Fibroblast of the aortic adventitia (primary cell): ENCODE results near the gene ELOVL2. TPM values are rescaled to one million over a fixed set of nuclear protein-coding genes. Genes with fewer than 3 reads are reported as not detected.

Experiments used
- DNase-seq: peaks from one replicate; pipeline ENCODE4 v3.0.0-alpha.2; 2010; ENCODE audit warnings: low read depth
- H3K4me3 ChIP-seq: 2 replicates; pipeline ENCODE4 v1.5.1; 2011; ENCODE audit warnings: low read depth, mild to moderate bottlenecking, control low read depth, low read length, moderate library complexity
- total RNA-seq: library from RNA; depleted of rRNA; stranded (reverse); fragments of >200 nt; gene quantifications from 2 replicates; pipeline ENCODE4 v1.2.3, GENCODE V29; 2012; ENCODE audit warnings: low replicate concordance
- TF ChIP-seq, protein P1 (sequence below): IDR thresholded peaks from 2 replicates; pipeline ENCODE4 v1.5.1; 2011; ENCODE audit warnings: mild to moderate bottlenecking, low read length, control low read depth, inconsistent platforms; ENCODE audit not compliant: insufficient read depth

ELOVL2 gene
- total RNA-seq, 1 donor, result 0.18 TPM

DNA sequence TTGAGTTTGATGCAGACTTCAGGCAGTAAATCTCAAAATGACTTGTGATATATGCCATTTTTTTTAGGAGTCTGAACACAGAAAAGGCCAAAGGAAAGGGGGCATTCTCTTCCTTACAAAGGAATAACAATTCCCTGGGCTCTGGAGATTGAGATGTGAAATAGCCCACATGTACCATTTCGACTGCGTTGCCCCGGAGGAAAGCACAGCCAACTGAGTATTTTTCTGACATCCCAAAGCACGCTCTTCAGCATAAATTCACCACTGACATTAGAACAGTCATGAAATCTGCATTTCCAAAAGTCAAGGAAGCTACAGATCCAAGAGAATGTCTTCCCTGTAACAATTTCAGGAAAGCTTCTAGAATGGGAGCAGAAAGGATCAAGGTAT lies 7.8 kb downstream of the ELOVL2 start:
- no peak overlapping the region for H3K4me3 ChIP-seq
- TF ChIP-seq, protein P1, sequence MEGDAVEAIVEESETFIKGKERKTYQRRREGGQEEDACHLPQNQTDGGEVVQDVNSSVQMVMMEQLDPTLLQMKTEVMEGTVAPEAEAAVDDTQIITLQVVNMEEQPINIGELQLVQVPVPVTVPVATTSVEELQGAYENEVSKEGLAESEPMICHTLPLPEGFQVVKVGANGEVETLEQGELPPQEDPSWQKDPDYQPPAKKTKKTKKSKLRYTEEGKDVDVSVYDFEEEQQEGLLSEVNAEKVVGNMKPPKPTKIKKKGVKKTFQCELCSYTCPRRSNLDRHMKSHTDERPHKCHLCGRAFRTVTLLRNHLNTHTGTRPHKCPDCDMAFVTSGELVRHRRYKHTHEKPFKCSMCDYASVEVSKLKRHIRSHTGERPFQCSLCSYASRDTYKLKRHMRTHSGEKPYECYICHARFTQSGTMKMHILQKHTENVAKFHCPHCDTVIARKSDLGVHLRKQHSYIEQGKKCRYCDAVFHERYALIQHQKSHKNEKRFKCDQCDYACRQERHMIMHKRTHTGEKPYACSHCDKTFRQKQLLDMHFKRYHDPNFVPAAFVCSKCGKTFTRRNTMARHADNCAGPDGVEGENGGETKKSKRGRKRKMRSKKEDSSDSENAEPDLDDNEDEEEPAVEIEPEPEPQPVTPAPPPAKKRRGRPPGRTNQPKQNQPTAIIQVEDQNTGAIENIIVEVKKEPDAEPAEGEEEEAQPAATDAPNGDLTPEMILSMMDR, result no peak
- no peak for DNase-seq

DNA sequence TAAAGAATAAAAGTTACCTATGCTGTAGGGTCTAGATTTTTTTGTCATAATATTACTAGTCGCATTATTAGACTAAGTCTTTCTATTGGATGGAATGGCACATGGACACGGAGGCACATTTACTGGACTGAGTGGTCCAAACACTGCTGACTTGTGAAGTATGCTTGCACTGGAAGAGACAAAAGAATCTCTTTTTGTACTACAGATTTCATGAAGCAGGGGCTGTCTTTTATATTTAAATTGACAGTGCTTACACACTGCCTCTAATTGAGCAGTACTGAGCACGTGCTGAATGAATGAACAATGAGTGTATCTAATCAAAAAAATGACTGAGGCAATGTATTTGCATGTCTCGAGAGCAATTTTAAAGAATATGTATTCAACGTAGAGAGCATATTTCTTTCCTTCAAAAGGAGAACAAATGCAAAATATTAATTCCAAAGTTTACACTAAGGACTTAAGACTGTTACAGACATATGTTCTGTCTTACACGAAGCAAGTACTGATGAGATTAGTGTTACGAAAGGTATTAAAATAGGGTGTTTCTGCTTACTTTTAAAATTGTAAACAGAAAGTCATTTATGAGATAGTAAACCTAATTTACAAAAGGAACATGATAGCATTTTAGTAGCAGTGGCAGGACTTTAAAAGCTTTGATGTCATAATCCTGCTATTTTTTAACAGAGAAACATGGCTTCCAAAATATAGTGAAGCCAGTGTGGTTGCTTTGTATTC lies 8.3 kb downstream of the ELOVL2 start:
- TF ChIP-seq, protein P1, result no peak
- H3K4me3 ChIP-seq, result no peak overlapping the region
- DNase-seq, result no peak

DNA sequence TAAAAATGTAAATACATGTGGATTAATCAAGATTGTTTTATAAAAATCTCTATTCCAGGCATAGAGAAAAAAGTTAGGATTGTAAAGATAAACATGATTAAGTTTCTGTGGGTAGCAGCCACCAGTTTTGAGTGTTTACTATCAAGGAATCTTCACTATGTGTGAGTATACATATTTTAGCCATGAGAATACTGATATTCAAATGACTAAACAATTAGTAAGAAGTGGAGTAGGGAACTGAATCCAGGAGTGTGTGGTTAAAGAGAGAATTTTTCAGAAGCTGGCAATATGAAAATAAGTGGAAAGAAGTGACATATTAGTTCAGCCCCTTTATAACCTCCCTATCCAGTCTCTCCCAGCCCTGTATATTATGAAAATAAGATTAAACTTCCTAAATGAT lies 10.3 kb downstream of the ELOVL2 start:
- TF ChIP-seq, protein P1, result no peak
- H3K4me3 ChIP-seq, result no peak overlapping the region
- DNase-seq, result peak; percentile 59

DNA sequence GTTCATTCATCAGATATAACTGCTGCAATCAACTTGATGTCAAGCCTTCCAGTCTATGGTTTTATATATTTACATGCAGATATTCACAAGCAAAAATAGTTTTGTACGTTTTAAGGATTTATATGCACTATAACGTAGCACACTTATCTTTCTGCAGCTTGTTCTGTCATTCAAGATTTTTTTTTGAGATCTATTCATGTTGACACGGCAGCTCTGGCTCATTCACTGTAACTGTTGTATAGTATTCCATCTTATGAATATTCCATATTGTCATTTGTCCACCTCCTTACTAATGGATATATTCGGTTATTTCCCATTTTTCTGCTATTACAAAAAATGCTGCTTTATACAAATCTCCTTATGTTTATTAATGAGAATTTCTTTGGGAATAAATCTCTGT lies 13.2 kb downstream of the ELOVL2 start:
- TF ChIP-seq, protein P1, result no peak
- no peak for DNase-seq

GRCh38 chr6:11028959-11029358 lies 15.1 kb downstream of the ELOVL2 start:
- no peak for DNase-seq
- TF ChIP-seq, protein P1, result no peak
- H3K4me3 ChIP-seq, result no peak overlapping the region

More for the DNA sequence above, 13.2 kb downstream of the ELOVL2 start:
- no peak overlapping the region for H3K4me3 ChIP-seq

GRCh38 chr6:11027565-11028110 lies 16.5 kb downstream of the ELOVL2 start:
- H3K4me3 ChIP-seq, result no peak overlapping the region
- TF ChIP-seq, protein P1, result no peak
- DNase-seq, result no peak
